ENCODE measurements around the gene PLXND1. TPM values are rescaled to one million over a fixed set of nuclear protein-coding genes. Genes with fewer than 3 reads are reported as not detected.

PLXND1 gene
- total RNA-seq, 4 donors from 2014 or later, result 155 to 300 (median 197) TPM

- H3K27ac ChIP-seq, result peak overlapping the region; percentile 33 to 90 (median 72)
- no peak overlapping the region for H3K4me3 ChIP-seq
- H3K36me3 ChIP-seq, result peaks cover 0 to 91% (median 12%) of the 10 kb centered on the region in 3 donors
- H3K9me3 ChIP-seq, result no peaks in the 10 kb centered on the region
- 68 to 70% methylated on average over 8 of the region's 8 CpGs for WGBS, 2 donors
- peaks cover 0 to 86% (median 49%) of the 10 kb centered on the region in 4 donors for H3K4me1 ChIP-seq
- no peak for DNase-seq (ENCODE audit: low spot score in 2 of 2)
- TF ChIP-seq POLR2A (IDR thresholded peaks at IDR 0.05) (no peak), CTCF (IDR thresholded peaks at IDR 0.05) (no peak), EP300 (IDR thresholded peaks at IDR 0.05) (no peak)
- H3K27me3 ChIP-seq, result no peaks in the 10 kb centered on the region
These were observed 42.5 kb downstream of the PLXND1 start for GRCh38 chr3:129563850-129564535.

GRCh38 chr3:129563332-129563731 is 43.1 kb downstream of the PLXND1 start:
- H3K4me3 ChIP-seq, result no peak overlapping the region

GRCh38 chr3:129562803-129563202 is 43.7 kb downstream of the PLXND1 start:
- Histone ChIP-seq H3K4me1 (peaks cover 0 to 93% (median 61%) of the 10 kb centered on the region in 4 donors), H3K9me3 (no peaks in the 10 kb centered on the region), H3K36me3 (peaks cover 0 to 91% (median 12%) of the 10 kb centered on the region in 3 donors), H3K27ac (peak overlapping the region in 1 of 4 donors; percentile 90), H3K4me3 (no peak overlapping the region), H3K27me3 (no peaks in the 10 kb centered on the region)
- no peak for TF ChIP-seq POLR2A (IDR thresholded peaks at IDR 0.05)
- DNase-seq (ENCODE audit: low spot score in 2 of 2), result no peak
- 78 to 89% methylated on average over 18 to 19 of the region's 19 CpGs for WGBS, 2 donors

More at GRCh38 chr3:129563332-129563731, 43.1 kb downstream of the PLXND1 start:
- TF ChIP-seq POLR2A (IDR thresholded peaks at IDR 0.05), result no peak
- no peak for TF ChIP-seq CTCF (IDR thresholded peaks at IDR 0.05)
- no peak for TF ChIP-seq EP300 (IDR thresholded peaks at IDR 0.05)
- H3K9me3 ChIP-seq, result no peaks in the 10 kb centered on the region
- H3K27ac ChIP-seq, result peak overlapping the region; percentile 33 to 90 (median 72)
- peaks cover 0 to 91% (median 12%) of the 10 kb centered on the region in 3 donors for H3K36me3 ChIP-seq
- H3K27me3 ChIP-seq, result no peaks in the 10 kb centered on the region
- 80 to 83% methylated on average over 12 of the region's 12 CpGs for WGBS, 2 donors
- DNase-seq (ENCODE audit: low spot score in 2 of 2), result no peak
- H3K4me1 ChIP-seq, result peaks cover 0 to 92% (median 55%) of the 10 kb centered on the region in 4 donors

GRCh38 chr3:129561619-129562248 is 44.7 kb downstream of the PLXND1 start:
- no peak overlapping the region for H3K4me3 ChIP-seq
- WGBS, 2 donors, result 53 to 78% methylated on average over 15 to 18 of the region's 18 CpGs
- no peak for DNase-seq (ENCODE audit: low spot score in 2 of 2)
- H3K27me3 ChIP-seq, result no peaks in the 10 kb centered on the region
- TF ChIP-seq CTCF (IDR thresholded peaks at IDR 0.05) (no peak), EP300 (IDR thresholded peaks at IDR 0.05) (no peak), POLR2A (IDR thresholded peaks at IDR 0.05) (no peak)
- H3K36me3 ChIP-seq, result peaks cover 0 to 86% (median 12%) of the 10 kb centered on the region in 3 donors
- H3K4me1 ChIP-seq, result peaks cover 0 to 93% (median 68%) of the 10 kb centered on the region in 4 donors
- peak overlapping the region; percentile 69 to 95 (median 86) for H3K27ac ChIP-seq
- no peaks in the 10 kb centered on the region for H3K9me3 ChIP-seq

GRCh38 chr3:129560911-129561594 is 45.4 kb downstream of the PLXND1 start:
- H3K4me3 ChIP-seq, result no peak overlapping the region
- peaks cover 0 to 86% (median 12%) of the 10 kb centered on the region in 3 donors for H3K36me3 ChIP-seq

More at GRCh38 chr3:129560911-129561594, 45.4 kb downstream of the PLXND1 start:
- Histone ChIP-seq H3K4me1 (peaks cover 0 to 96% (median 72%) of the 10 kb centered on the region in 4 donors), H3K27ac (peak overlapping the region; percentile 69 to 95 (median 86)), H3K9me3 (no peaks in the 10 kb centered on the region), H3K27me3 (no peaks in the 10 kb centered on the region)
- peak; percentile 63 to 74 for DNase-seq (ENCODE audit: low spot score in 2 of 2)
- 18 to 26% methylated on average over 9 to 15 of the region's 18 CpGs for WGBS, 2 donors
- no peak for TF ChIP-seq POLR2A (IDR thresholded peaks at IDR 0.05)
- peak in 1 of 2 donors; percentile 71 for TF ChIP-seq EP300 (IDR thresholded peaks at IDR 0.05)

All from tibial nerve (tissue), 4 donors.